ENCODE data around the gene KLRG1. TPM values are rescaled to one million over a fixed set of nuclear protein-coding genes. Genes with fewer than 3 reads are reported as not detected.

KLRG1 gene
- total RNA-seq, 1 donor: 1.2 TPM

DNA sequence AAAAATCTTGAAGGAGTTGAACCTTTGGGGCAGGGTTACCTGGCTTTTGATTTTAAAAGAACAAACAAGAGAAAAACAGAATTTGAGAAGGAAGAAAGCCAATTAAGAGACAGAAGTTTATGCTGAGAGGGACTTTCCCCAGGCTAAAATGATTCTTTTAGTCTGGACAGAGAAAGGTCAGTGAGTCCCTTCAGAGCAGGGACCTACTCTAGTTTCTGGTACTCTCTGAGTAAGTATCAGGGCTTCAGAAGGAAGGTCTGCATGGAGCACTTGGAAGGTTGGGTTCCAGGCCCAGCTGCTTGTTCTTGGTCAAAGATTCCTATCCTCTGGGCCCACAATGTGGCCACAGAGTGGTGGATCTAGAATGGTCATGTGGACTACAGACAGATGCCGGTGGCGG lies 59.6 kb downstream of the KLRG1 start:
- DNase-seq (ENCODE audit: low read depth): no peak
- TF ChIP-seq, protein P1, sequence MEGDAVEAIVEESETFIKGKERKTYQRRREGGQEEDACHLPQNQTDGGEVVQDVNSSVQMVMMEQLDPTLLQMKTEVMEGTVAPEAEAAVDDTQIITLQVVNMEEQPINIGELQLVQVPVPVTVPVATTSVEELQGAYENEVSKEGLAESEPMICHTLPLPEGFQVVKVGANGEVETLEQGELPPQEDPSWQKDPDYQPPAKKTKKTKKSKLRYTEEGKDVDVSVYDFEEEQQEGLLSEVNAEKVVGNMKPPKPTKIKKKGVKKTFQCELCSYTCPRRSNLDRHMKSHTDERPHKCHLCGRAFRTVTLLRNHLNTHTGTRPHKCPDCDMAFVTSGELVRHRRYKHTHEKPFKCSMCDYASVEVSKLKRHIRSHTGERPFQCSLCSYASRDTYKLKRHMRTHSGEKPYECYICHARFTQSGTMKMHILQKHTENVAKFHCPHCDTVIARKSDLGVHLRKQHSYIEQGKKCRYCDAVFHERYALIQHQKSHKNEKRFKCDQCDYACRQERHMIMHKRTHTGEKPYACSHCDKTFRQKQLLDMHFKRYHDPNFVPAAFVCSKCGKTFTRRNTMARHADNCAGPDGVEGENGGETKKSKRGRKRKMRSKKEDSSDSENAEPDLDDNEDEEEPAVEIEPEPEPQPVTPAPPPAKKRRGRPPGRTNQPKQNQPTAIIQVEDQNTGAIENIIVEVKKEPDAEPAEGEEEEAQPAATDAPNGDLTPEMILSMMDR (IDR thresholded peaks at IDR 0.05; ENCODE audit: insufficient read depth, low read length): no peak

DNA sequence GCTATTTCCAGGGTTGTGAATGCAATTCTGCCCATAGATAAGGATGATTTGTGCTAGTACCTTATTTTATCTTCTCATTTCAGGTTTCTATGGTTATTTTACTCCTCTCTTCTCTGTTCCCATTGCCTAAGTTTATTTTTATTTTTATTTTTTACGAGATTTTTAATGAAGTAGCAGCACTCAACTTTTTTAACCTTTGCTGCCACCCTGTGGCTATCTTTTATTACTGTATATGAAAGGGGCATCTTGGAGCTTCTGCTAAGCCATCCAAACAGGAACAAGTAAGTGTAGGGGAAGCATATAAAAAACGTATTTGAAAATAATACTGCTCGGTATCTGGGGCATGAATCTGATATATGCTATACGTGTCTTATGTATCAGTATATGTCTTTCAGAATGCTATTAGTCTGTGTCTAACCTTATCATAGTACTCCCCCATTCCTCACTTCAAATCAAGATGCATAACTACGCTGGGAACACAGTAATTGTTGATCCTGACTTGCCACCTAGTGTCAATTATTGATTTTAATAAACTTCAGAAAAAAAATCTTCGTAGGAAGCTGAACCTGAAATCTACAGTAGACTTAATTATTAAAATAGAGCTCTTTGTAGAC lies 60.3 kb downstream of the KLRG1 start:
- H3K4me3 ChIP-seq (ENCODE audit: low read depth, low read length): no peak overlapping the region
- TF ChIP-seq, protein P1 (IDR thresholded peaks at IDR 0.05; ENCODE audit: insufficient read depth, low read length): peak; percentile 57
- DNase-seq (ENCODE audit: low read depth): peak; percentile 73

More for the DNA sequence above, 59.6 kb downstream of the KLRG1 start:
- H3K4me3 ChIP-seq (ENCODE audit: low read depth, low read length): no peak overlapping the region

DNA sequence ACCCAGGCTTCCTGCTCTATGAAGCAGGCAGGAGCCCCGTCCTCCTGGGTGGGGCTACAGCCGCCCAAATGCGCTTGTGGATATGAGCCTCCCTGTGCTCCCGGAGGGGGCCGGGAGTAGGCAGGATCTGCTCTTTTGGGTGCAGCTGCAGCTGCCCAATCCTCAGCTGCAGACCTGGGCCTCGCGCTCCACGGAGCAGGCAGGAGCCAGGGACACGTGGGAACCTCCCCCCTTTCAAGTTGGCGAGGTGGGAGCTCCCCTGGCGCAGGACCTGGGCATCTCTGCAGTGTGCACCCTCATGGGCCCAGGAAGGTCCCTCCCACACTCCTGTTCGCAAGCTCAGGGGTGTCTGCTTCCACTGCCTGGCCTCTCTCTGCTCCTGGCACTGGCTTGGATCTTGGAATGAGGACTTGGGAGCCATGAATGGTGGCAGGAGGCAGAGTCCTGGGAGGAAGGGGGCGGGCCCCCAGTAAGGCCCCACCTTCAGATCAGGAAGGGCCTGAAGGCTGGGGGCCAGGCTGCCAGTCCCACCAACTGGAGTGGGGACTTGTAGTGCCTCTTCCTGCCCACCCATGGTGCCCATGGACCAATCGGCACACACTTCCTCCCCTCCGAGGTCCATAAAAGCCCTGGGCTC lies 61.3 kb downstream of the KLRG1 start:
- TF ChIP-seq, protein P1 (IDR thresholded peaks at IDR 0.05; ENCODE audit: insufficient read depth, low read length): no peak
- no peak for DNase-seq (ENCODE audit: low read depth)
- no peak overlapping the region for H3K4me3 ChIP-seq (ENCODE audit: low read depth, low read length)

DNA sequence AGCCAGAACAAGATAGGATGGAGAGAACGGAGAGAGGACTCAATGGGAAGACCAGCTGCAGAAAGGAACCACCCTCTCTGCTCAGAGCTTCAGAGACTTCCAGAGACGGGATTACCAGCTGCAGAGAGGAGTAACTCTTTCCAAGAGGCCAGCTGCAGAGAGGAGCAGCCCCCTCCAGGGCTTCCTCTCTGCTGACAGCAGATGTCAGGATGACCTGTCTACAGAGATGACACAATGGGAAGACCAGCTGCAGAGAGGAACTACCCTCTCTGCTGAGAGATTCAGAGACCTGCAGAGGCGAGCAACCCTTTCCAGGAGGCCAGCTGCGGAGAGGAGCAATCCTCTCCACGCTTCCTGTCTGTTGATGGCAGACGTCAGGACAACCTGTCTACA lies 61.8 kb downstream of the KLRG1 start:
- H3K4me3 ChIP-seq (ENCODE audit: low read depth, low read length): no peak overlapping the region
- DNase-seq (ENCODE audit: low read depth): no peak
- TF ChIP-seq, protein P1 (IDR thresholded peaks at IDR 0.05; ENCODE audit: insufficient read depth, low read length): no peak

DNA sequence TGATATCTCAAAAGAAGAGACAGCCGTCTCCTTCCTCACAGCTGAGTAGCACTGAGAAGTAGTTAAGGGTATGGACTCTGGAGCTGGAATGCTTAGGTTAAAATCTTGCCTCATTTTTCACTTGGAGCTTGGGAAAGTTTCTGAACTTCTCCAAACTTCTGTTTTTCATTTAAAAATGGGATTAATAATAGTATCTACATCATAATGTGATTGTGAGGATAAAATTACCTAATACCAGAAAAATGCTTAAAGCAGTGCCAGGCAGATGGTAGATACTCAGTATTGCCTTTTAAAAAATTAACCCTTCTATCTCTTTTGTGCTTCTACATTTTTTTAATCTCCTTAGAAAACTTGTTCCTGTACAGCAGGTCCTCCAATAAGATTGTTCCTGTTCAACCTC lies 63.3 kb downstream of the KLRG1 start:
- TF ChIP-seq, protein P1 (IDR thresholded peaks at IDR 0.05; ENCODE audit: insufficient read depth, low read length): no peak
- DNase-seq (ENCODE audit: low read depth): peak; percentile 4
- no peak overlapping the region for H3K4me3 ChIP-seq (ENCODE audit: low read depth, low read length)

Other genes starting within 250 kb of the KLRG1 start
- gene A2ML1, start 166.9 kb upstream of the KLRG1 start, total RNA-seq (ENCODE audit: low replicate concordance): under 0.01 TPM in 1 of 2 replicates, not detected in the other
- 27.6 and 31.6 TPM in 2 replicates for gene PHC1, start 75.0 kb upstream of the KLRG1 start, total RNA-seq (ENCODE audit: low replicate concordance)
- gene M6PR, start 39.9 kb upstream of the KLRG1 start, total RNA-seq (ENCODE audit: low replicate concordance): 92.1 and 329 TPM in 2 replicates
- 0.54 and 10.6 TPM in 2 replicates for gene A2M, start 126.4 kb downstream of the KLRG1 start, total RNA-seq (ENCODE audit: low replicate concordance)
- gene PZP, start 218.8 kb downstream of the KLRG1 start, total RNA-seq (ENCODE audit: low replicate concordance): not detected in 2 replicates

Data from fibroblast of the aortic adventitia (primary cell).